ENCODE measurements around the gene MLKL.

The MLKL gene

DNA sequence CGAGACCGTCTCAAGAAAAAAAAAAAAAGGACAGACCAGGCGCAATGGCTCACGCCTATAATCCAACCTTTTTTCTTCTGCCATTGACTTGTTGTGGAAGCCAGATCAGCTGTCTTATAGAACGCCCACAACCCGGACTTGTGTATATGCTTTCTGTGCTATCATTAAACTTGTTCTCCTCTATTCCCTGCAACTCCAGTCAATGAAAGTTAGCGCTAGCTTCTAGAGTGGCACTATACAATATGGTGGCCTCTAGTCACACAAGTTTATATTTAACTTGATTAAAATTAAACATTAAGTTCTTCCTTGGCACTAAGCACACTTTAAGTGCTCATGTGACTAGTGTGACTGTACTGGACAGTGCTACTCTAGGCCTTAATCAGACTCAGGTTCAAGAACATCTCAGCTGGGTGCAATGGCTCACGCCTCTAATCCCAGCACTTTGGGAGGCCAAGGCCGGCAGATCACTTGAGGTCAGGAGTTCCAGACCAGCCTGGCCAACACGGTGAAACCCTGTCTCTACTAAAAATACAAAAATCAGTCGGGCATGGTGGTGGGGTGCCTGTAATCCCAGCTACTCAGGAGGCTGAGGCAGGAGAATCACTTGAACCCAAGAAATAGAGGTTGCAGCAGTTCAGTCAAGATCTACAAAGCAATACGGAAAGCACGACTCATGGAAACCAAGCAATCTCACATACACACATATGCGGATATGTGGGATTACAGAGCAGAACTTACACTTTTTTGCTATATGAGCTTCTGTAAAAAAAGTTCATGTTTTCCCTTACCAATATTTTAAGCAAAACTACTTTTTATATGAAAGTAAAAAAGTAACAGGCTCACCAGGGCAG is 74.9 kb downstream of the MLKL start:
- TF ChIP-seq GATA3 (IDR thresholded peaks at IDR 0.05; ENCODE audit: low read depth, low read length) (no peak), GATA2 (IDR thresholded peaks at IDR 0.05; ENCODE audit: low read depth, low read length) (no peak)

DNA sequence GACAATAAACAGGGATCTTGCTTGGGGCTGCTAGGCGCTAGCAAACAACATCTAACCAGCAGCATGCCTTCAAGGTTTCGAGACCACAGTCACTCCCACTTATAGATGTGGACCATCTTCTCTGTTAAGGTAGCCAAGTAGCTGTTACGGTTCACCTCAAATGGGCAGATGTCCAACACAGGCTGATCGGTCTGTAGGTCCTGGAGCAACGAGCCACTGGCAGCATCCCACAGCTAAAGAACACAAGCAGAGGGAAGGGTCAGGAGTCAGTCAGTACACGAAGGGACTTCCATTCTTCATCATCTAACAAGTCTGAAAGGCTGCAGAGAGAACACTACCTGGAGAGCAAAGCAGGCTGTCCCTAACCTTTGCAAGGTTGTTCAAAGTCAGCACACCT is 76.8 kb downstream of the MLKL start:
- TF ChIP-seq GATA2 (IDR thresholded peaks at IDR 0.05; ENCODE audit: low read depth, low read length) = no peak

DNA sequence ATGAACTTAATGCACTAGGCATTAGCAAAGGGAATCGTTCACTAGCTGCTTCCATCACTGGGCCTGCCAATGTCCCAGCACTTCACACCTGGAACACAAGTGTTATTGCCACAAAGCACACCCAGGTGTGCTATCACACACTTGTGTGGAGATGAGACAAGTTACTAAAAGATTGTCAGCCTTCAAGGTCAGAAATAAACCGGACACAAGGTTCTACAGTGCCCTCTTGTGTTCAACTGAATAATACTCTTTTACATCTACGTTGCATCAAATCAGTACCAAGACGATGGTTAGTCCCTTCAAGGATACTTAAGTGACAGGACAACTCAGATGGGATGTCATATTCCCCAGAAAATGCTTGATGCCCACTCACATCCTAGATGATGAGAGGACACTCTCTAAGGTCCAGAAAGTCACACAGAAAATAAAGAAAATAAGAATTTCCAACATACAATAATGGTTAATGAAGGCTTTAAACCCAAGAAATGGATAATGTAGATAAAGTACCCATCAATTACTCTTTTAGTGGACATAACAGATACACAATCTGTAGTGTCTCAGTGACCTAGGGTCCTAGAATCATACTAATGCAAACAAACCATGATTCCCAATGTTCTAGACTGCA is 77.3 kb downstream of the MLKL start:
- TF ChIP-seq GATA2 (IDR thresholded peaks at IDR 0.05; ENCODE audit: low read depth, low read length) = no peak
- no peak for TF ChIP-seq GATA3 (IDR thresholded peaks at IDR 0.05; ENCODE audit: low read depth, low read length)

DNA sequence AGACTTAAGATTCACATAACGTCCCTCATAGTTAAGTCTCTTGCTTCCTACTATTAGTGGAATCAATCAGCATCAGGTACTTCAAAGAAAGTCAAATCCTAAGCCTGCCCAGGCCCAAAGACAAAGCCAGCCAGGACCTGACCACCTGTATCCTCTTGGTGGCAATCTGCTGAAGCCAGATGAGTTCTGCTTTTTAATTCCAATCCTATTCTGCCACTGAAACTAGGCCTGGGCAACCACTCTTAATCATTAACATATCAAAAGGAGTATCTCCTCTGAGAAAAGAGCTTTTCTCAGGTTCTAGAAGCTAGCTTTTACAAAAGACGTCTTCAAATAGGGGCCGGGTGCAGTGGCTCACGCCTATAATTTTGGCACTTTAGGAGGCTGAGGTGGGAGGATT is 78.7 kb downstream of the MLKL start:
- TF ChIP-seq GATA3 (IDR thresholded peaks at IDR 0.05; ENCODE audit: low read depth, low read length) (no peak), GATA2 (IDR thresholded peaks at IDR 0.05; ENCODE audit: low read depth, low read length) (no peak)
